HepG2 (cell line): ENCODE measurements around the gene NCOA3. TPM values are rescaled to one million over a fixed set of nuclear protein-coding genes. Genes with fewer than 3 reads are reported as not detected.

Source experiments
- ATAD3A ChIP-seq: sonication (generic); formaldehyde crosslinking; IDR thresholded peaks from 2 replicates; pipeline ENCODE4 v1.4.0; 2020; ENCODE audit warnings: missing genetic modification reagents
- BRCA1 ChIP-seq: sonication (generic); formaldehyde crosslinking; IDR thresholded peaks from 2 replicates; pipeline ENCODE4 v1.4.0; 2020; ENCODE audit warnings: missing genetic modification reagents
- FOXA1 ChIP-seq, 2 experiments: fragments of 450-650 bp in 1 of 2; sonication (generic) in 1 of 2; formaldehyde crosslinking in 1 of 2; IDR thresholded peaks; 2 replicates each; pipeline versions ENCODE4 v1.4.0 to v1.6.1; 2016 to 2020; ENCODE audit warnings: missing genetic modification reagents in 1 of 2
- FOXP4 ChIP-seq: sonication (generic); formaldehyde crosslinking; IDR thresholded peaks from 2 replicates; pipeline ENCODE4 v1.4.0; 2020; ENCODE audit warnings: missing genetic modification reagents
- GATAD2A ChIP-seq: IDR thresholded peaks from 2 replicates; pipeline ENCODE4 v1.6.1; 2016
- KDM3A ChIP-seq: IDR thresholded peaks from 2 replicates; pipeline ENCODE4 v1.6.1; 2018; ENCODE audit warnings: low read depth, missing compliant biosample characterization
- KDM4B ChIP-seq: sonication (generic); formaldehyde crosslinking; IDR thresholded peaks from 2 replicates; pipeline ENCODE4 v1.4.0; 2020; ENCODE audit warnings: missing genetic modification reagents
- MEIS2 ChIP-seq: sonication (generic); formaldehyde crosslinking; IDR thresholded peaks from 2 replicates; pipeline ENCODE4 v1.9.0; 2021; ENCODE audit warnings: mild to moderate bottlenecking, missing genetic modification reagents
- NFKB2 ChIP-seq: sonication (generic); formaldehyde crosslinking; IDR thresholded peaks from 2 replicates; pipeline ENCODE4 v1.4.0; 2020; ENCODE audit warnings: missing genetic modification reagents, borderline replicate concordance
- POGZ ChIP-seq: sonication (generic); formaldehyde crosslinking; IDR thresholded peaks from 2 replicates; pipeline ENCODE4 v1.4.0; 2020; ENCODE audit warnings: mild to moderate bottlenecking, missing genetic modification reagents
- TGIF2 ChIP-seq: IDR thresholded peaks from 2 replicates; pipeline ENCODE4 v1.6.1; 2016; ENCODE audit warnings: control low read depth, missing compliant biosample characterization
- THYN1 ChIP-seq: sonication (generic); formaldehyde crosslinking; IDR thresholded peaks from 2 replicates; pipeline ENCODE4 v1.8.1; 2023; ENCODE audit warnings: low read depth, mild to moderate bottlenecking, moderate library complexity, missing genetic modification reagents, borderline replicate concordance
- TOE1 ChIP-seq: sonication (generic); formaldehyde crosslinking; IDR thresholded peaks from 2 replicates; pipeline ENCODE4 v1.4.0; 2020; ENCODE audit warnings: mild to moderate bottlenecking, missing genetic modification reagents
- ZKSCAN8 ChIP-seq: IDR thresholded peaks from 2 replicates; pipeline ENCODE4 v1.6.1; 2016; ENCODE audit warnings: borderline replicate concordance, missing genetic modification reagents, missing compliant biosample characterization
- polyA plus RNA-seq, 8 experiments: library from polyadenylated mRNA; depleted of rRNA in 3 of 8; stranded (reverse) in 7 of 8; unstranded in 1 of 8; fragments of >200 nt; fragmentation: Illumina TruSeq in 4 of 8; extraction: Trizol in 4 of 8; gene quantifications; 2 replicates each; pipeline versions ENCODE4 v1.2.1 to v1.2.3, GENCODE V29; 2011 to 2016; ENCODE audit warnings: low read depth in 4 of 8, missing spikeins in 1 of 8, mixed read lengths in 1 of 8; ENCODE audit not compliant: insufficient read depth in 1 of 8
- total RNA-seq, 5 experiments: library from RNA; depleted of rRNA; stranded (reverse); fragments of >200 nt; fragmentation: Illumina TruSeq; extraction: Trizol; gene quantifications; 2 replicates each; pipeline ENCODE4 v1.2.3, GENCODE V29; 2016; ENCODE audit warnings: low read depth in 1 of 5
- TF ChIP-seq, protein P1 (sequence below): sonication (generic); formaldehyde crosslinking; IDR thresholded peaks from 2 replicates; pipeline ENCODE4 v1.5.0; 2020; ENCODE audit warnings: missing genetic modification reagents
- TF ChIP-seq, protein P2 (sequence below): fragments of 450-650 bp; IDR thresholded peaks from 2 replicates; pipeline ENCODE4 v1.6.1; 2017
- TF ChIP-seq, protein P3 (sequence below): sonication (generic); formaldehyde crosslinking; IDR thresholded peaks from 2 replicates; pipeline ENCODE4 v1.4.0; 2020; ENCODE audit warnings: missing genetic modification reagents
- TF ChIP-seq, protein P4 (sequence below): sonication (generic); formaldehyde crosslinking; conservative IDR thresholded peaks from 2 replicates; pipeline ENCODE4 v1.8.0; 2022; ENCODE audit warnings: mild to moderate bottlenecking, moderate library complexity, missing genetic modification reagents

The NCOA3 gene
- total and polyA plus RNA-seq, 2 of the 13 experiments (the other 11 are each of a cell fraction or from before 2014, with no cell fraction given) = 35.0 to 56.8 TPM

DNA sequence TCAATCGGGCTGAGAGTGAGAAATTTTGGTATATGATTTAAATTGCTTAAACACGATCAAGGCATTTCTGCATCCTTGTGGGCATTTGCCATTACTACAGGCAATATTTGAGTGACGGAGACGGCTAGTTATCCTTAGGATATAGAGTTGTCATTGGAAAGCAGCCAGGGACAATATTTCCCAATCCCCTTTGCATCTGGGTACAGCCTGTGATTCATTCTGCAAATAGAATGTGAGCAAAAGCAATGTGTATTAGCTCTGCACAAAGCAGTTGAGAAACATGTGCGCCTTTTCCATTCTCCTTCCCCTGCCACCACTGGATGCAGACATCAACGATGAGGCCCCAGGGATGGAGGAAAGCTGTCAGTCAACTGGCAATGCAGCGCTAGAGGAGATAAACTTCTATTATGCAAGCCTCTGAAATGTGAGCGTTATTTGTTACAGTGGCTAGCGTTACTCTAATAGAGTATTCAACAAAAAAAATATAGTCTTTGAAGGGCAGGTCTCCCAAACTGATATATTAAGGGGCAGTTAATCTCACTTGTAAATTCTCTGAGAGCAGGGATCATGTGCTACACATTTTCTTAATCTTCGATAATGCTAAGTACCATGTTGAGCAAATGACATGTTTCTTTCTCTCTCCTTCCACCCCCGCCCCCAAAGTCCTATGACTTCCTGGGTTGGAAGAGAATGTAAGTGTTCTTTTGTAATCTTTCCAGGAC, 37.1 kb upstream of the NCOA3 start (continued):
- TF ChIP-seq, protein P1, sequence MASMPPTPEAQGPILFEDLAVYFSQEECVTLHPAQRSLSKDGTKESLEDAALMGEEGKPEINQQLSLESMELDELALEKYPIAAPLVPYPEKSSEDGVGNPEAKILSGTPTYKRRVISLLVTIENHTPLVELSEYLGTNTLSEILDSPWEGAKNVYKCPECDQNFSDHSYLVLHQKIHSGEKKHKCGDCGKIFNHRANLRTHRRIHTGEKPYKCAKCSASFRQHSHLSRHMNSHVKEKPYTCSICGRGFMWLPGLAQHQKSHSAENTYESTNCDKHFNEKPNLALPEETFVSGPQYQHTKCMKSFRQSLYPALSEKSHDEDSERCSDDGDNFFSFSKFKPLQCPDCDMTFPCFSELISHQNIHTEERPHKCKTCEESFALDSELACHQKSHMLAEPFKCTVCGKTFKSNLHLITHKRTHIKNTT (CRISPR knock-in tag) = no peak
- TF ChIP-seq, protein P2, sequence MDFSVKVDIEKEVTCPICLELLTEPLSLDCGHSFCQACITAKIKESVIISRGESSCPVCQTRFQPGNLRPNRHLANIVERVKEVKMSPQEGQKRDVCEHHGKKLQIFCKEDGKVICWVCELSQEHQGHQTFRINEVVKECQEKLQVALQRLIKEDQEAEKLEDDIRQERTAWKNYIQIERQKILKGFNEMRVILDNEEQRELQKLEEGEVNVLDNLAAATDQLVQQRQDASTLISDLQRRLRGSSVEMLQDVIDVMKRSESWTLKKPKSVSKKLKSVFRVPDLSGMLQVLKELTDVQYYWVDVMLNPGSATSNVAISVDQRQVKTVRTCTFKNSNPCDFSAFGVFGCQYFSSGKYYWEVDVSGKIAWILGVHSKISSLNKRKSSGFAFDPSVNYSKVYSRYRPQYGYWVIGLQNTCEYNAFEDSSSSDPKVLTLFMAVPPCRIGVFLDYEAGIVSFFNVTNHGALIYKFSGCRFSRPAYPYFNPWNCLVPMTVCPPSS = no peak
- peak; percentile 88; the same call in 1 of the 2 replicates for TF ChIP-seq TOE1 (CRISPR knock-in tag)
- TF ChIP-seq, protein P3, sequence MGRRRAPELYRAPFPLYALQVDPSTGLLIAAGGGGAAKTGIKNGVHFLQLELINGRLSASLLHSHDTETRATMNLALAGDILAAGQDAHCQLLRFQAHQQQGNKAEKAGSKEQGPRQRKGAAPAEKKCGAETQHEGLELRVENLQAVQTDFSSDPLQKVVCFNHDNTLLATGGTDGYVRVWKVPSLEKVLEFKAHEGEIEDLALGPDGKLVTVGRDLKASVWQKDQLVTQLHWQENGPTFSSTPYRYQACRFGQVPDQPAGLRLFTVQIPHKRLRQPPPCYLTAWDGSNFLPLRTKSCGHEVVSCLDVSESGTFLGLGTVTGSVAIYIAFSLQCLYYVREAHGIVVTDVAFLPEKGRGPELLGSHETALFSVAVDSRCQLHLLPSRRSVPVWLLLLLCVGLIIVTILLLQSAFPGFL (CRISPR knock-in tag) = no peak
- peak; percentile 99 for TF ChIP-seq GATAD2A (CRISPR knock-in tag)
- no peak for TF ChIP-seq ATAD3A (CRISPR knock-in tag)
- TF ChIP-seq MEIS2 = peak; percentile 100
- TF ChIP-seq POGZ = peak; percentile 95
- peak; percentile 94 for TF ChIP-seq KDM4B (CRISPR knock-in tag)
- peak; percentile 90 for TF ChIP-seq TGIF2 (CRISPR knock-in tag)
- no peak; the same call in 1 of the 2 replicates for TF ChIP-seq THYN1 (CRISPR knock-in tag)
- no peak for TF ChIP-seq NFKB2
- TF ChIP-seq BRCA1 (CRISPR knock-in tag) = peak; percentile 93
- peak; percentile 99 for TF ChIP-seq FOXP4 (CRISPR knock-in tag)
- TF ChIP-seq, protein P4, sequence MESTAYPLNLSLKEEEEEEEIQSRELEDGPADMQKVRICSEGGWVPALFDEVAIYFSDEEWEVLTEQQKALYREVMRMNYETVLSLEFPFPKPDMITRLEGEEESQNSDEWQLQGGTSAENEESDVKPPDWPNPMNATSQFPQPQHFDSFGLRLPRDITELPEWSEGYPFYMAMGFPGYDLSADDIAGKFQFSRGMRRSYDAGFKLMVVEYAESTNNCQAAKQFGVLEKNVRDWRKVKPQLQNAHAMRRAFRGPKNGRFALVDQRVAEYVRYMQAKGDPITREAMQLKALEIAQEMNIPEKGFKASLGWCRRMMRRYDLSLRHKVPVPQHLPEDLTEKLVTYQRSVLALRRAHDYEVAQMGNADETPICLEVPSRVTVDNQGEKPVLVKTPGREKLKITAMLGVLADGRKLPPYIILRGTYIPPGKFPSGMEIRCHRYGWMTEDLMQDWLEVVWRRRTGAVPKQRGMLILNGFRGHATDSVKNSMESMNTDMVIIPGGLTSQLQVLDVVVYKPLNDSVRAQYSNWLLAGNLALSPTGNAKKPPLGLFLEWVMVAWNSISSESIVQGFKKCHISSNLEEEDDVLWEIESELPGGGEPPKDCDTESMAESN (CRISPR knock-in tag) = peak; percentile 85; the same call in 1 of the 2 replicates
- peak; percentile 87 for TF ChIP-seq FOXA1 (IDR thresholded peaks at IDR 0.05)
- peak; percentile 99 for TF ChIP-seq FOXA1 (CRISPR knock-in tag; IDR thresholded peaks at IDR 0.05)
- peak; percentile 98 for TF ChIP-seq KDM3A (CRISPR knock-in tag)
- TF ChIP-seq ZKSCAN8 (CRISPR knock-in tag) = peak; percentile 98
